SK-N-MC (cell line): ENCODE measurements around the gene SNX9.

Experiments
- EZH2 ChIP-seq: fragments of 200-600 bp; sonication (generic); IDR thresholded peaks from one replicate; pipeline ENCODE4 v1.6.1; 2017; ENCODE audit warnings: antibody characterized with exemption
- POLR2AphosphoS5 ChIP-seq: IDR thresholded peaks from 2 replicates; pipeline ENCODE4 v1.6.1; 2012; ENCODE audit warnings: mild to moderate bottlenecking, low read depth, low read length, borderline replicate concordance

- TF ChIP-seq POLR2AphosphoS5 (no peak), EZH2 (no peak)
These were observed 11.4 kb upstream of the SNX9 start for GRCh38 chr6:157811476-157812173.
